HEK293T (cell line): ENCODE results near the gene GABRB1.

Source experiments
- ARNT ChIP-seq: fragments of 450-650 bp; IDR thresholded peaks from 2 replicates; pipeline ENCODE4 v1.6.1; 2017; ENCODE audit warnings: mild to moderate bottlenecking
- BHLHE40 ChIP-seq: fragments of 450-650 bp; IDR thresholded peaks from 2 replicates; pipeline ENCODE4 v1.6.1; 2016; ENCODE audit warnings: mild to moderate bottlenecking, moderate library complexity, borderline replicate concordance
- ELF4 ChIP-seq: fragments of 450-650 bp; IDR thresholded peaks from 2 replicates; pipeline ENCODE4 v1.6.1; 2017; ENCODE audit warnings: antibody characterized with exemption
- L3MBTL2 ChIP-seq: fragments of 450-650 bp; conservative IDR thresholded peaks from 2 replicates; pipeline ENCODE4 v1.6.1; 2016; ENCODE audit warnings: mild to moderate bottlenecking
- NFRKB ChIP-seq: fragments of 450-650 bp; IDR thresholded peaks from 2 replicates; pipeline ENCODE4 v1.6.1; 2016; ENCODE audit warnings: mild to moderate bottlenecking, moderate library complexity
- SP1 ChIP-seq: fragments of 450-650 bp; IDR thresholded peaks from 2 replicates; pipeline ENCODE4 v1.6.1; 2017
- SUZ12 ChIP-seq: fragments of 450-650 bp; IDR thresholded peaks from 2 replicates; pipeline ENCODE4 v1.6.1; 2016; ENCODE audit warnings: mild to moderate bottlenecking

GRCh38 chr4:47185761-47186160 lies 154.4 kb downstream of the GABRB1 start:
- TF ChIP-seq L3MBTL2 (no peak), ARNT (no peak), SP1 (no peak), SUZ12 (no peak), NFRKB (no peak), BHLHE40 (no peak), ELF4 (no peak)
